ENCODE results near the gene RHOXF1.
"Not testable (repeated sequence)": the region's sequence is repeated elsewhere in the genome, so short reads cannot be mapped to it uniquely, and the experiment has no call there.

The RHOXF1 gene

GRCh38 chrX:120085553-120086185 is 30.0 kb downstream of the RHOXF1 start:
- not testable (repeated sequence) for DNase-seq

GRCh38 chrX:120077590-120077989 is 38.1 kb downstream of the RHOXF1 start, which contains the start of gene RHOXF2B:
TSS of gene RHOXF2B (minus strand) at chrX:120077690. CDS start at chrX:120077552, 138 bp downstream.
- DNase-seq = not testable (repeated sequence)

- not testable (repeated sequence) for DNase-seq
These were observed 49.5 kb downstream of the RHOXF1 start for GRCh38 chrX:120066169-120066568.
